K562 (cell line): Measurements from ENCODE around the gene NUAK2. TPM values are rescaled to one million over a fixed set of nuclear protein-coding genes. Genes with fewer than 3 reads are reported as not detected.

Experiments used
- ATAC-seq: fragments of 200-7000 bp; cut with Tn5 transposase; 3 replicates; pipeline ENCODE4 v1.9.1; 2020; ENCODE audit warnings: moderate library complexity
- BruUV-seq: library from RNA; stranded (reverse); fragments of 400-500 nt; replicated peaks from 2 replicates; lab custom pipeline; 2021; lab: Mats Ljungman, UMichigan
- CTCF ChIA-PET: fragments of 300-600 bp; formaldehyde crosslinking; extraction: SDS; loops from one replicate; lab custom pipeline; 2021; ENCODE audit warnings: low intra/inter-chr PET ratio; lab: Yijun Ruan, JAX
- POLR2A ChIA-PET: fragments of 300-600, 350-650 bp; sonication (Branson Sonifier 250); formaldehyde crosslinking; extraction: SDS; loops from one replicate; lab custom pipeline; 2021; ENCODE audit warnings: antibody characterized with exemption, inconsistent platforms; lab: Yijun Ruan, JAX
- DNase-seq, 4 experiments: peaks; one replicate each; pipeline versions ENCODE4 v3.0.0 to v3.0.0-alpha.2; 2011 to 2018; ENCODE audit warnings: low spot score in 3 of 4, mixed read lengths in 3 of 4; ENCODE audit errors: extremely low read depth in 1 of 4
- FAIRE-seq: peaks from 2 replicates; lab custom pipeline; 2011; peaks lifted over from hg19 to GRCh38; lab: Jason Lieb, UNC
- H2AFZ ChIP-seq: 2 replicates; pipeline ENCODE4 v1.6.0; 2011; ENCODE audit warnings: low read depth, low read length, control low read depth, inconsistent platforms
- H3K27ac ChIP-seq: fragments of 200-600 bp; 3 replicates; pipeline ENCODE4 v1.8.0; 2011; ENCODE audit warnings: low read depth, mild to moderate bottlenecking, control low read depth, inconsistent platforms, low read length, moderate library complexity, mixed read lengths; ENCODE audit errors: extremely low read depth
- H3K27me3 ChIP-seq, 2 experiments: fragments of 300-600 bp in 1 of 2; 2 replicates in 1 of 2; 3 replicates in 1 of 2; pipeline versions ENCODE4 v1.6.0 to v1.8.0; 2011; ENCODE audit warnings: inconsistent platforms in 2 of 2, low read length in 2 of 2, mild to moderate bottlenecking in 1 of 2, mixed read lengths in 1 of 2, moderate library complexity in 1 of 2; ENCODE audit not compliant: control insufficient read depth in 2 of 2, insufficient read depth in 2 of 2
- H3K36me3 ChIP-seq: fragments of 300-600 bp; 3 replicates; pipeline ENCODE4 v1.8.0; 2011; ENCODE audit warnings: mild to moderate bottlenecking, low read length, inconsistent platforms; ENCODE audit not compliant: control insufficient read depth, insufficient read depth
- H3K4me1 ChIP-seq, 2 experiments: fragments of 200-600 bp in 1 of 2; replicated peaks in 1 of 2; 2 replicates in 1 of 2; 3 replicates in 1 of 2; pipeline versions ENCODE4 v1.5.1 to v1.8.0; 2011; ENCODE audit warnings: inconsistent platforms in 2 of 2, low read length in 2 of 2, mild to moderate bottlenecking in 1 of 2, mixed read lengths in 1 of 2, moderate library complexity in 1 of 2; ENCODE audit not compliant: control insufficient read depth in 2 of 2, insufficient read depth in 2 of 2
- H3K4me2 ChIP-seq: 2 replicates; pipeline ENCODE4 v1.6.1; 2011; ENCODE audit warnings: low read length, control low read depth, inconsistent platforms, mixed read lengths; ENCODE audit not compliant: insufficient read depth
- H3K4me3 ChIP-seq: fragments of 200-600 bp; sonication (generic), shearing (Covaris generic); 2 replicates; pipeline ENCODE4 v1.5.1; 2016; ENCODE audit warnings: control low read depth, inconsistent platforms
- H3K79me2 ChIP-seq: fragments of 200-600 bp; 3 replicates; pipeline ENCODE4 v1.8.0; 2011; ENCODE audit warnings: low read length, inconsistent platforms; ENCODE audit not compliant: control insufficient read depth, insufficient read depth
- H3K9ac ChIP-seq, 2 experiments: 2 replicates each; pipeline versions ENCODE4 v1.6.0 to v1.6.1; 2011; ENCODE audit warnings: low read depth in 2 of 2, low read length in 2 of 2, control low read depth in 1 of 2, inconsistent platforms in 1 of 2, mild to moderate bottlenecking in 1 of 2, mixed read lengths in 1 of 2; ENCODE audit not compliant: insufficient read depth in 1 of 2
- H3K9me1 ChIP-seq: one replicate; pipeline ENCODE4 v1.6.0; 2011; ENCODE audit warnings: inconsistent platforms, mild to moderate bottlenecking, low read length, moderate library complexity; ENCODE audit not compliant: control insufficient read depth, insufficient read depth
- H3K9me3 ChIP-seq: replicated peaks from 2 replicates; pipeline ENCODE4 v1.5.1; 2011; ENCODE audit warnings: low read depth, low read length, inconsistent platforms; ENCODE audit not compliant: control insufficient read depth, insufficient read depth
- H4K20me1 ChIP-seq: replicated peaks from 2 replicates; pipeline ENCODE4 v1.6.1; 2011; ENCODE audit warnings: low read length, inconsistent platforms, mixed read lengths; ENCODE audit not compliant: control insufficient read depth, insufficient read depth
- ARID3B ChIP-seq: fragments of 250-450 bp; sonication (Bioruptor Pico); IDR thresholded peaks from 2 replicates; pipeline ENCODE4 v1.4.0; 2020; ENCODE audit warnings: borderline replicate concordance
- CHCHD3 ChIP-seq: fragments of 250-450 bp; sonication (Bioruptor Pico); IDR thresholded peaks from 2 replicates; pipeline ENCODE4 v2.1.2; 2022; ENCODE audit warnings: mild to moderate bottlenecking
- CXXC5 ChIP-seq: fragments of 250-450 bp; sonication (Bioruptor Pico); IDR thresholded peaks from 2 replicates; pipeline ENCODE4 v1.8.0; 2022; ENCODE audit warnings: inconsistent platforms, mild to moderate bottlenecking, moderate library complexity
- DEAF1 ChIP-seq: fragments of 450-650 bp; formaldehyde crosslinking; IDR thresholded peaks from 2 replicates; pipeline ENCODE4 v1.4.0; 2020; ENCODE audit warnings: mild to moderate bottlenecking, moderate library complexity
- E2F1 ChIP-seq: sonication (generic); formaldehyde crosslinking; IDR thresholded peaks from 2 replicates; pipeline ENCODE4 v1.8.1; 2023; ENCODE audit warnings: mild to moderate bottlenecking, missing genetic modification reagents, moderate library complexity
- EP400 ChIP-seq: fragments of 450-650 bp; IDR thresholded peaks from 2 replicates; pipeline ENCODE4 v1.6.1; 2017; ENCODE audit warnings: antibody characterized with exemption, mild to moderate bottlenecking, moderate library complexity
- ETS2 ChIP-seq: IDR thresholded peaks from 2 replicates; pipeline ENCODE4 v1.6.1; 2016; ENCODE audit warnings: borderline replicate concordance, missing genetic modification characterization, mild to moderate bottlenecking, moderate library complexity, missing compliant biosample characterization; ENCODE audit not compliant: poor library complexity, severe bottlenecking
- HCFC1 ChIP-seq: IDR thresholded peaks from 2 replicates; pipeline ENCODE4 v1.6.1; 2012; ENCODE audit warnings: low read depth, low read length, improper control_type of control experiment
- HNRNPLL ChIP-seq: fragments of 200-400 bp; formaldehyde crosslinking; IDR thresholded peaks from 2 replicates; pipeline ENCODE4 v1.6.1; 2017; ENCODE audit warnings: low read length, low read depth, mild to moderate bottlenecking; ENCODE audit not compliant: poor library complexity, severe bottlenecking
- IFI16 ChIP-seq: fragments of 250-450 bp; sonication (Bioruptor Pico); IDR thresholded peaks from 2 replicates; pipeline ENCODE4 v2.1.2; 2022; ENCODE audit warnings: mild to moderate bottlenecking, inconsistent platforms
- ILF3 ChIP-seq: fragments of 450-650 bp; IDR thresholded peaks from 2 replicates; pipeline ENCODE4 v1.6.1; 2018; ENCODE audit warnings: antibody characterized with exemption, mild to moderate bottlenecking, moderate library complexity, borderline replicate concordance
- ILK ChIP-seq: fragments of 450-650 bp; IDR thresholded peaks from 2 replicates; pipeline ENCODE4 v1.6.1; 2016; ENCODE audit warnings: missing genetic modification characterization, low read depth, mild to moderate bottlenecking, missing compliant biosample characterization, moderate library complexity, borderline replicate concordance
- PKNOX1 ChIP-seq: fragments of 450-650 bp; IDR thresholded peaks from 2 replicates; pipeline ENCODE4 v1.6.1; 2016
- YBX1 ChIP-seq: fragments of 450-650 bp; IDR thresholded peaks from 2 replicates; pipeline ENCODE4 v1.7.1; 2016; ENCODE audit warnings: mild to moderate bottlenecking
- WGBS: fragments of 100-300 bp; shearing (Covaris generic); methylation state at CpG from one replicate; pipeline ENCODE4 v1.1.6; 2016; ENCODE audit warnings: low coverage, mixed read lengths; ENCODE audit not compliant: insufficient coverage; ENCODE audit errors: missing lambda C conversion rate; 5-methylcytosine and 5-hydroxymethylcytosine counted together
- in situ Hi-C: fragments of 300-500 bp; cut with MboI; formaldehyde crosslinking; loops from 4 replicates; pipeline ENCODE4 v1.15.0; 2018; ENCODE audit warnings: inconsistent platforms, mixed read lengths
- intact Hi-C: fragments of 100-400 bp; cut with micrococcal nuclease; formaldehyde crosslinking; loops from 2 replicates; pipeline ENCODE4 v1.14.2; 2022
- polyA plus RNA-seq, 8 experiments: library from polyadenylated mRNA; depleted of rRNA in 4 of 8; stranded (reverse) in 5 of 8; unstranded in 3 of 8; fragments of >200 nt; fragmentation: Nextera tagmentation in 2 of 8; fragmentation: Illumina TruSeq in 1 of 8; extraction: Ambion mirVana in 2 of 8; extraction: Trizol in 1 of 8; gene quantifications; 2 replicates each; pipeline versions ENCODE4 v1.2.1 to v1.2.3, GENCODE V29; 2011 to 2014; ENCODE audit warnings: inconsistent platforms in 1 of 8, missing spikeins in 1 of 8
- total RNA-seq, 7 experiments: library from RNA; depleted of rRNA in 6 of 7; stranded (reverse); fragments of >200 nt in 6 of 7; fragmentation: Illumina TruSeq in 2 of 7; extraction: Trizol in 2 of 7; gene quantifications; 2 replicates each; pipeline versions ENCODE4 v1.2.1 to v1.2.3, GENCODE V29; 2011 to 2021; ENCODE audit warnings: low replicate concordance in 1 of 7

The NUAK2 gene
- total and polyA plus RNA-seq, 9 of the 15 experiments (the other 6 are each of a cell fraction or from before 2014, with no cell fraction given), result 0.04 to 0.44 (median 0.14) TPM

- TF ChIP-seq HNRNPLL (no peak), E2F1 (CRISPR knock-in tag) (no peak)
- TF ChIP-seq, all 486 proteins: peak for 0
Observed at GRCh38 chr1:205257735-205258134, 63.8 kb downstream of the NUAK2 start (continued).

- POLR2A ChIA-PET, result interaction anchor here (1.1 to 2.3 kb wide), 9 partner anchors 9 to 196 kb away, joined by 3 to 20 read pairs (median 6); partner anchors contain the start of gene RBBP5
- in situ Hi-C loops, result loop anchor here (5.0 kb wide), 1 partner anchor 280 kb away; no protein-coding TSS in a partner anchor
- Histone ChIP-seq H3K9ac (peak overlapping the region in 1 of 2 experiments; percentile 7; a peak in 1 of 4 replicates), H3K4me2 (no peak overlapping the region), H3K27me3 (peaks cover 0 to 4% of the 10 kb centered on the region in 2 experiments; a peak in 1 of 5 replicates), H3K9me3 (no peaks in the 10 kb centered on the region), H3K4me3 (no peak overlapping the region), H3K79me2 (no peaks in the 10 kb centered on the region), H3K4me1 (peaks cover 22 to 30% of the 10 kb centered on the region in 2 experiments), H3K9me1 (no peaks in the 10 kb centered on the region), H2AFZ (no peak overlapping the region), H4K20me1 (peaks cover 1% of the 10 kb centered on the region; the same call in 1 of the 2 replicates), H3K36me3 (no peaks in the 10 kb centered on the region), H3K27ac (no peak overlapping the region)
- no TSS peak for BruUV-seq
- 56% methylated on average over 18 of the region's 19 CpGs for WGBS
- no peak for FAIRE-seq
- DNase-seq, result no peak
- CTCF ChIA-PET, result interaction anchor here (0.5 to 2.3 kb wide), 7 partner anchors 27 to 446 kb away, joined by 3 to 21 read pairs (median 10); partner anchors contain the start of gene TMCC2
- TF ChIP-seq YBX1, result no peak
- no peak for TF ChIP-seq HCFC1
- no peak for TF ChIP-seq ILK (tag)
- TF ChIP-seq EP400, result no peak
- TF ChIP-seq DEAF1 (CRISPR knock-in tag), result no peak
- TF ChIP-seq ILF3, result no peak
- TF ChIP-seq CHCHD3 (CRISPR knock-in tag), result no peak
- TF ChIP-seq ARID3B, result no peak
- TF ChIP-seq ETS2 (tag), result no peak
- TF ChIP-seq CXXC5 (CRISPR knock-in tag), result no peak
- no peak for TF ChIP-seq PKNOX1
- no peak for TF ChIP-seq IFI16
- no peak for ATAC-seq
- intact Hi-C loops, result loop anchor here (1.0 to 5.0 kb wide), 5 partner anchors 28 to 268 kb away; no protein-coding TSS in a partner anchor
Observed at GRCh38 chr1:205256951-205257625, 64.5 kb downstream of the NUAK2 start.
